Vagina (tissue), 2 donors: Measurements from ENCODE around the gene TSC2.

Experiments used
- CTCF ChIP-seq, 3 experiments: fragments of 450-650 bp in 2 of 3; fragments of 200-600 bp in 1 of 3; sonication (generic) in 1 of 3; IDR thresholded peaks; one replicate each; pipeline ENCODE4 v1.5.1; 2017 to 2019; ENCODE audit warnings: antibody characterized with exemption in 3 of 3, mild to moderate bottlenecking in 2 of 3, moderate library complexity in 2 of 3
- POLR2A ChIP-seq, 2 donors: fragments of 450-650 bp; IDR thresholded peaks; one replicate each; pipeline ENCODE4 v1.6.1; 2017; ENCODE audit warnings: antibody characterized with exemption in 2 of 2, mild to moderate bottlenecking in 2 of 2, moderate library complexity in 2 of 2
- POLR2AphosphoS5 ChIP-seq, 2 donors: sonication (generic); formaldehyde crosslinking; IDR thresholded peaks; one replicate each; pipeline ENCODE4 v1.9.0; 2017; ENCODE audit warnings: antibody characterized with exemption in 2 of 2, mild to moderate bottlenecking in 2 of 2, low read depth in 1 of 2; ENCODE audit not compliant: insufficient read depth in 1 of 2

DNA sequence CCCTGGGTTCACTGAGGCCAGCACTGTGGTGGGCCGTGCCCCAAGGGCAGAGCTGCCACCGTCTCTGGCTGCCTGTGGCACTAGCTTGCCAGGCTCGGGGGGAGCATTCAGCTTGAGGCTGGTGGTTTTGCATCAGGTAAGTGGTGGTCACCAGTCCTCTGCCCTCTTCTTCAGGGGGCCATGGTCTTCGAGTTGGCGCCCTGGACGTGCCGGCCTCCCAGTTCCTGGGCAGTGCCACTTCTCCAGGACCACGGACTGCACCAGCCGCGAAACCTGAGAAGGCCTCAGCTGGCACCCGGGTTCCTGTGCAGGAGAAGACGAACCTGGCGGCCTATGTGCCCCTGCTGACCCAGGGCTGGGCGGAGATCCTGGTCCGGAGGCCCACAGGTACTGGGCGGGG, 32.2 kb downstream of the TSC2 start:
- TF ChIP-seq CTCF (IDR thresholded peaks at IDR 0.05) (no peak), POLR2A (IDR thresholded peaks at IDR 0.05) (no peak), POLR2AphosphoS5 (IDR thresholded peaks at IDR 0.05; ENCODE audit: insufficient read depth in 1 of 2, low read depth in 1 of 2) (no peak)
